SK-N-SH treated with all-trans-retinoic acid at 6 μM for 48 hours (cell line): ENCODE results near the gene HCN4.

Experiments used
- ATAC-seq: fragments of 200-7000 bp; cut with Tn5 transposase; 3 replicates; pipeline ENCODE4 v1.9.1; 2020; ENCODE audit warnings: mild to moderate bottlenecking, moderate library complexity
- ARNTL ChIP-seq: fragments of 450-650 bp; formaldehyde crosslinking; IDR thresholded peaks from 2 replicates; pipeline ENCODE4 v1.5.0; 2020; ENCODE audit warnings: low read depth, mild to moderate bottlenecking, moderate library complexity, borderline replicate concordance
- BACH2 ChIP-seq: fragments of 250-450 bp; sonication (Bioruptor Pico); IDR thresholded peaks from 2 replicates; pipeline ENCODE4 v1.9.0; 2021; ENCODE audit warnings: mild to moderate bottlenecking, borderline replicate concordance
- ESRRG ChIP-seq: fragments of 250-450 bp; sonication (Bioruptor Pico); IDR thresholded peaks from 2 replicates; pipeline ENCODE4 v1.6.1; 2021; ENCODE audit warnings: mild to moderate bottlenecking
- ISL1 ChIP-seq: fragments of 250-450 bp; sonication (Bioruptor Pico); IDR thresholded peaks from 2 replicates; pipeline ENCODE4 v2.1.2; 2022; ENCODE audit warnings: mild to moderate bottlenecking, moderate library complexity
- PPARA ChIP-seq: fragments of 250-450 bp; sonication (Bioruptor Pico); IDR thresholded peaks from 2 replicates; pipeline ENCODE4 v1.5.0; 2020; ENCODE audit warnings: mild to moderate bottlenecking, borderline replicate concordance
- RARB ChIP-seq: fragments of 250-450 bp; sonication (Bioruptor Pico); IDR thresholded peaks from 2 replicates; pipeline ENCODE4 v1.8.0; 2021; ENCODE audit warnings: mild to moderate bottlenecking, moderate library complexity
- SNAI2 ChIP-seq: fragments of 250-450 bp; sonication (Bioruptor Pico); IDR thresholded peaks from 2 replicates; pipeline ENCODE4 v1.5.0; 2020; ENCODE audit warnings: mild to moderate bottlenecking, moderate library complexity
- TOX ChIP-seq: fragments of 250-450 bp; sonication (Bioruptor Pico); IDR thresholded peaks from 2 replicates; pipeline ENCODE4 v1.8.0; 2021; ENCODE audit warnings: mild to moderate bottlenecking, moderate library complexity, borderline replicate concordance
- ZC3H10 ChIP-seq: fragments of 250-450 bp; sonication (Bioruptor Pico); IDR thresholded peaks from 2 replicates; pipeline ENCODE4 v1.5.1; 2021; ENCODE audit warnings: mild to moderate bottlenecking, moderate library complexity
- ZFP3 ChIP-seq: fragments of 250-450 bp; sonication (Bioruptor Pico); IDR thresholded peaks from 2 replicates; pipeline ENCODE4 v1.5.0; 2020; ENCODE audit warnings: mild to moderate bottlenecking, moderate library complexity
- ZFP30 ChIP-seq: fragments of 450-650 bp; formaldehyde crosslinking; IDR thresholded peaks from 2 replicates; pipeline ENCODE4 v1.5.0; 2022; ENCODE audit warnings: mild to moderate bottlenecking, moderate library complexity
- ZNF565 ChIP-seq: fragments of 450-650 bp; formaldehyde crosslinking; conservative IDR thresholded peaks from 2 replicates; pipeline ENCODE4 v1.5.0; 2020; ENCODE audit warnings: low read depth, mild to moderate bottlenecking, moderate library complexity
- ZNF70 ChIP-seq: fragments of 450-650 bp; formaldehyde crosslinking; IDR thresholded peaks from 2 replicates; pipeline ENCODE4 v1.5.0; 2020; ENCODE audit warnings: mild to moderate bottlenecking, moderate library complexity
- ZNF8 ChIP-seq: fragments of 450-650 bp; formaldehyde crosslinking; IDR thresholded peaks from 2 replicates; pipeline ENCODE4 v1.5.0; 2020; ENCODE audit warnings: mild to moderate bottlenecking, moderate library complexity
- TF ChIP-seq, protein P1 (sequence below): fragments of 250-450 bp; sonication (Bioruptor Pico); IDR thresholded peaks from 2 replicates; pipeline ENCODE4 v1.8.0; 2020; ENCODE audit warnings: mild to moderate bottlenecking, moderate library complexity, borderline replicate concordance
- TF ChIP-seq, protein P2 (sequence below): fragments of 250-450 bp; sonication (Bioruptor Pico); IDR thresholded peaks from 2 replicates; pipeline ENCODE4 v1.5.1; 2021; ENCODE audit warnings: mild to moderate bottlenecking, moderate library complexity
- TF ChIP-seq, protein P3 (sequence below): fragments of 250-450 bp; sonication (Bioruptor Pico); IDR thresholded peaks from 2 replicates; pipeline ENCODE4 v1.5.0; 2020; ENCODE audit warnings: mild to moderate bottlenecking, moderate library complexity
- TF ChIP-seq, protein P4 (sequence below): fragments of 250-450 bp; sonication (Bioruptor Pico); IDR thresholded peaks from 2 replicates; pipeline ENCODE4 v1.8.0; 2021; ENCODE audit warnings: low read depth, mild to moderate bottlenecking, moderate library complexity, borderline replicate concordance
- TF ChIP-seq, protein P5 (sequence below): fragments of 250-450 bp; sonication (Bioruptor Pico); IDR thresholded peaks from 2 replicates; pipeline ENCODE4 v1.5.1; 2020; ENCODE audit warnings: low read depth, mild to moderate bottlenecking, moderate library complexity

Gene HCN4

DNA sequence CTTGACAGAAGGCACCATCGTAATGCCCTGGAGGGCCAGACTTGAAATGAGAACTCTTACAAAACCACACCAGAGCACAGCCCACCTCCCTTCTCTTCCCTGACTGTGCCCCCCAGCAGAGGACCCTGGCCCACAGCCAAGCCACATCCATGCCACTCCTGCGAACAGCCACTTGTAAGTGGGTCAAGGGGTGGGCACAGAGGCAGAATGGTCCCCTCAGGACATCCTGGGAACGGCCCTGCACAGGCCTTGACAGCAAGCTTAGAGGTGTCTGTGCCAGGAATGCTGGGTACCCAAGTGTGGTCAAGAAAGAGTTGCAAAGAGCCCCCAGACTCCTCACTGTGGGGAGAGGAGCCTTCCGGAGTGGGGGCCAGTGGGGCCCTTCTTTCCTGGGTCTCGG is 33.3 kb downstream of the HCN4 start (continued):
- TF ChIP-seq SNAI2 (CRISPR knock-in tag) (no peak), ZC3H10 (CRISPR knock-in tag) (no peak), ISL1 (CRISPR knock-in tag) (no peak)
- TF ChIP-seq, protein P1, sequence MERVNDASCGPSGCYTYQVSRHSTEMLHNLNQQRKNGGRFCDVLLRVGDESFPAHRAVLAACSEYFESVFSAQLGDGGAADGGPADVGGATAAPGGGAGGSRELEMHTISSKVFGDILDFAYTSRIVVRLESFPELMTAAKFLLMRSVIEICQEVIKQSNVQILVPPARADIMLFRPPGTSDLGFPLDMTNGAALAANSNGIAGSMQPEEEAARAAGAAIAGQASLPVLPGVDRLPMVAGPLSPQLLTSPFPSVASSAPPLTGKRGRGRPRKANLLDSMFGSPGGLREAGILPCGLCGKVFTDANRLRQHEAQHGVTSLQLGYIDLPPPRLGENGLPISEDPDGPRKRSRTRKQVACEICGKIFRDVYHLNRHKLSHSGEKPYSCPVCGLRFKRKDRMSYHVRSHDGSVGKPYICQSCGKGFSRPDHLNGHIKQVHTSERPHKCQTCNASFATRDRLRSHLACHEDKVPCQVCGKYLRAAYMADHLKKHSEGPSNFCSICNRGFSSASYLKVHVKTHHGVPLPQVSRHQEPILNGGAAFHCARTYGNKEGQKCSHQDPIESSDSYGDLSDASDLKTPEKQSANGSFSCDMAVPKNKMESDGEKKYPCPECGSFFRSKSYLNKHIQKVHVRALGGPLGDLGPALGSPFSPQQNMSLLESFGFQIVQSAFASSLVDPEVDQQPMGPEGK (CRISPR knock-in tag), result no peak
- TF ChIP-seq, protein P2, sequence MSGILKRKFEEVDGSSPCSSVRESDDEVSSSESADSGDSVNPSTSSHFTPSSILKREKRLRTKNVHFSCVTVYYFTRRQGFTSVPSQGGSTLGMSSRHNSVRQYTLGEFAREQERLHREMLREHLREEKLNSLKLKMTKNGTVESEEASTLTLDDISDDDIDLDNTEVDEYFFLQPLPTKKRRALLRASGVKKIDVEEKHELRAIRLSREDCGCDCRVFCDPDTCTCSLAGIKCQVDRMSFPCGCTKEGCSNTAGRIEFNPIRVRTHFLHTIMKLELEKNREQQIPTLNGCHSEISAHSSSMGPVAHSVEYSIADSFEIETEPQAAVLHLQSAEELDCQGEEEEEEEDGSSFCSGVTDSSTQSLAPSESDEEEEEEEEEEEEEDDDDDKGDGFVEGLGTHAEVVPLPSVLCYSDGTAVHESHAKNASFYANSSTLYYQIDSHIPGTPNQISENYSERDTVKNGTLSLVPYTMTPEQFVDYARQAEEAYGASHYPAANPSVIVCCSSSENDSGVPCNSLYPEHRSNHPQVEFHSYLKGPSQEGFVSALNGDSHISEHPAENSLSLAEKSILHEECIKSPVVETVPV (CRISPR knock-in tag), result no peak

DNA sequence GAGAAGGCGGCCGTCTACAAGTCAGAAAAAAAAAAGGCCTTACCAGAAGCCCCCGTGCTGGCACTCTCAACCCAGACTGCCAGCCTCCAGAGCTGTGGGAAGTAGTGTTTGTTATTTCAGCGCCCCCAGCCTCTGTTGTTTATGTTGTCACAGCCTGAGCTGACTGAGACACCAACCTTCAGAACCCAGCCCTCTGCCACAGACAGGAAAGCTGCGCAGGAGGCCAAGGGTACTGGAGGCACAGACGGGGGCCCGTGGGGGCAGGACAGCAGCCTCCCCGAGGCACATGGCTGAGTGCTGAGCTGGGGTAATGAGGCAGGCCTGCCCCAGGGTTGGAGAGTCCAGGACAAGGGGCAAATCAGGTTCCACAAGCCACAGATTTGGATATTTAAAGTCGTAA is 33.7 kb downstream of the HCN4 start:
- TF ChIP-seq ZNF565 (no peak), PPARA (CRISPR knock-in tag) (no peak), ESRRG (CRISPR knock-in tag) (no peak), ZFP30 (no peak), ZC3H10 (CRISPR knock-in tag) (no peak), ZFP3 (CRISPR knock-in tag) (no peak), RARB (no peak), ARNTL (no peak)
- TF ChIP-seq, protein P2 (CRISPR knock-in tag), result no peak
- no peak for ATAC-seq

DNA sequence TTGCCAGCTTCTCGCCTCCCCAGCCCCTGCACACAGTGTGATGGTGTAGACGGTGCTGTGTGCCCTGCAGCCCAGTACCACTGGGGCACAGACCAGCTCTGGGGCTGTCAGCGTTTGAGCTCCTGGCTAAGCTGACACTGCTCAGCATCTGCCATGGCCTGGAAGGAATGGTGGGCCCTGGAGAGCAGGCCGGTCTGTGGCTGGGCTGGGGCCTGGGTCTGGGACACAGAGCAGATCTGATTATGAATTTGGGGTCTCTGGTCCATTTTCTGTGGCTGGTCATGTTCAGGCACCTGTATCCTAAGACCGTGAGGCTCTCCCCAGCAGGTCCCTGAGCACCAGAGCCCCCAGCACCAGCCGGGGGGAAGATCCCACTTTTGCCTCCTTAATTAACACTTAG is 34.7 kb downstream of the HCN4 start:
- TF ChIP-seq ZFP3 (CRISPR knock-in tag), result no peak
- TF ChIP-seq, protein P1 (CRISPR knock-in tag), result no peak
- no peak for TF ChIP-seq ZNF8
- TF ChIP-seq, protein P3, sequence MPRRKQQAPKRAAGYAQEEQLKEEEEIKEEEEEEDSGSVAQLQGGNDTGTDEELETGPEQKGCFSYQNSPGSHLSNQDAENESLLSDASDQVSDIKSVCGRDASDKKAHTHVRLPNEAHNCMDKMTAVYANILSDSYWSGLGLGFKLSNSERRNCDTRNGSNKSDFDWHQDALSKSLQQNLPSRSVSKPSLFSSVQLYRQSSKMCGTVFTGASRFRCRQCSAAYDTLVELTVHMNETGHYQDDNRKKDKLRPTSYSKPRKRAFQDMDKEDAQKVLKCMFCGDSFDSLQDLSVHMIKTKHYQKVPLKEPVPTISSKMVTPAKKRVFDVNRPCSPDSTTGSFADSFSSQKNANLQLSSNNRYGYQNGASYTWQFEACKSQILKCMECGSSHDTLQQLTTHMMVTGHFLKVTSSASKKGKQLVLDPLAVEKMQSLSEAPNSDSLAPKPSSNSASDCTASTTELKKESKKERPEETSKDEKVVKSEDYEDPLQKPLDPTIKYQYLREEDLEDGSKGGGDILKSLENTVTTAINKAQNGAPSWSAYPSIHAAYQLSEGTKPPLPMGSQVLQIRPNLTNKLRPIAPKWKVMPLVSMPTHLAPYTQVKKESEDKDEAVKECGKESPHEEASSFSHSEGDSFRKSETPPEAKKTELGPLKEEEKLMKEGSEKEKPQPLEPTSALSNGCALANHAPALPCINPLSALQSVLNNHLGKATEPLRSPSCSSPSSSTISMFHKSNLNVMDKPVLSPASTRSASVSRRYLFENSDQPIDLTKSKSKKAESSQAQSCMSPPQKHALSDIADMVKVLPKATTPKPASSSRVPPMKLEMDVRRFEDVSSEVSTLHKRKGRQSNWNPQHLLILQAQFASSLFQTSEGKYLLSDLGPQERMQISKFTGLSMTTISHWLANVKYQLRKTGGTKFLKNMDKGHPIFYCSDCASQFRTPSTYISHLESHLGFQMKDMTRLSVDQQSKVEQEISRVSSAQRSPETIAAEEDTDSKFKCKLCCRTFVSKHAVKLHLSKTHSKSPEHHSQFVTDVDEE, result no peak
- TF ChIP-seq ZC3H10 (CRISPR knock-in tag), result no peak
- no peak for TF ChIP-seq ZNF70 (CRISPR knock-in tag)
- no peak for TF ChIP-seq RARB
- no peak for TF ChIP-seq ZNF565
- TF ChIP-seq, protein P4, sequence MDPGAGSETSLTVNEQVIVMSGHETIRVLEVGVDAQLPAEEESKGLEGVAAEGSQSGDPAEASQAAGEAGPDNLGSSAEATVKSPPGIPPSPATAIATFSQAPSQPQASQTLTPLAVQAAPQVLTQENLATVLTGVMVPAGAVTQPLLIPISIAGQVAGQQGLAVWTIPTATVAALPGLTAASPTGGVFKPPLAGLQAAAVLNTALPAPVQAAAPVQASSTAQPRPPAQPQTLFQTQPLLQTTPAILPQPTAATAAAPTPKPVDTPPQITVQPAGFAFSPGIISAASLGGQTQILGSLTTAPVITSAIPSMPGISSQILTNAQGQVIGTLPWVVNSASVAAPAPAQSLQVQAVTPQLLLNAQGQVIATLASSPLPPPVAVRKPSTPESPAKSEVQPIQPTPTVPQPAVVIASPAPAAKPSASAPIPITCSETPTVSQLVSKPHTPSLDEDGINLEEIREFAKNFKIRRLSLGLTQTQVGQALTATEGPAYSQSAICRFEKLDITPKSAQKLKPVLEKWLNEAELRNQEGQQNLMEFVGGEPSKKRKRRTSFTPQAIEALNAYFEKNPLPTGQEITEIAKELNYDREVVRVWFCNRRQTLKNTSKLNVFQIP (CRISPR knock-in tag), result no peak
- no peak for TF ChIP-seq TOX (CRISPR knock-in tag)
- TF ChIP-seq ZFP30, result no peak
- TF ChIP-seq, protein P5, sequence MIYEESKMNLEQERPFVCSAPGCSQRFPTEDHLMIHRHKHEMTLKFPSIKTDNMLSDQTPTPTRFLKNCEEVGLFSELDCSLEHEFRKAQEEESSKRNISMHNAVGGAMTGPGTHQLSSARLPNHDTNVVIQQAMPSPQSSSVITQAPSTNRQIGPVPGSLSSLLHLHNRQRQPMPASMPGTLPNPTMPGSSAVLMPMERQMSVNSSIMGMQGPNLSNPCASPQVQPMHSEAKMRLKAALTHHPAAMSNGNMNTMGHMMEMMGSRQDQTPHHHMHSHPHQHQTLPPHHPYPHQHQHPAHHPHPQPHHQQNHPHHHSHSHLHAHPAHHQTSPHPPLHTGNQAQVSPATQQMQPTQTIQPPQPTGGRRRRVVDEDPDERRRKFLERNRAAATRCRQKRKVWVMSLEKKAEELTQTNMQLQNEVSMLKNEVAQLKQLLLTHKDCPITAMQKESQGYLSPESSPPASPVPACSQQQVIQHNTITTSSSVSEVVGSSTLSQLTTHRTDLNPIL, result no peak
- TF ChIP-seq BACH2 (CRISPR knock-in tag), result no peak
- TF ChIP-seq, protein P2 (CRISPR knock-in tag), result no peak
- TF ChIP-seq ARNTL, result no peak
- no peak for ATAC-seq
